ENCODE data around the gene OBP2A. TPM values are rescaled to one million over a fixed set of nuclear protein-coding genes. Genes with fewer than 3 reads are reported as not detected.

The OBP2A gene
- total RNA-seq, 2 donors from 2014 or later: not detected

- Mint-ChIP-seq H3K36me3 (no peaks in the 10 kb centered on the region), H3K27me3 (peaks cover 26% of the 10 kb centered on the region in 2 donors), H3K4me3 (no peak overlapping the region), H3K4me1 (ENCODE audit: low read depth in 2 of 2) (peaks cover 4 to 6% of the 10 kb centered on the region in 2 donors), H3K27ac (no peak overlapping the region), H3K9me3 (no peaks in the 10 kb centered on the region)
- no peak for ATAC-seq
- no peak for DNase-seq (ENCODE audit: low spot score)
These were observed 29.6 kb upstream of the OBP2A start for GRCh38 chr9:135516132-135516860.

- Mint-ChIP-seq H3K4me3 (no peak overlapping the region), H3K9me3 (no peaks in the 10 kb centered on the region), H3K27ac (no peak overlapping the region), H3K4me1 (ENCODE audit: low read depth in 2 of 2) (no peaks in the 10 kb centered on the region), H3K36me3 (no peaks in the 10 kb centered on the region), H3K27me3 (peaks cover 26% of the 10 kb centered on the region in 2 donors)
- ATAC-seq: no peak
- no peak for DNase-seq (ENCODE audit: low spot score)
These were observed 28.5 kb upstream of the OBP2A start for GRCh38 chr9:135517407-135517822.

- ATAC-seq: no peak
- Mint-ChIP-seq H3K27ac (no peak overlapping the region), H3K4me1 (ENCODE audit: low read depth in 2 of 2) (no peaks in the 10 kb centered on the region), H3K36me3 (no peaks in the 10 kb centered on the region), H3K4me3 (no peak overlapping the region), H3K9me3 (no peaks in the 10 kb centered on the region), H3K27me3 (peaks cover 26% of the 10 kb centered on the region in 2 donors)
- no peak for DNase-seq (ENCODE audit: low spot score)
These were observed 26.6 kb upstream of the OBP2A start for GRCh38 chr9:135519179-135519971.

- H3K9me3 Mint-ChIP-seq: no peaks in the 10 kb centered on the region
- no peak for ATAC-seq
- DNase-seq (ENCODE audit: low spot score): no peak
- no peaks in the 10 kb centered on the region for H3K36me3 Mint-ChIP-seq
- no peak within 1 kb of the TSS for H3K27ac Mint-ChIP-seq
- H3K27me3 Mint-ChIP-seq: peaks cover 26% of the 10 kb centered on the region in 2 donors
- H3K4me3 Mint-ChIP-seq: no peak within 1 kb of the TSS
- H3K4me1 Mint-ChIP-seq (ENCODE audit: low read depth in 2 of 2): no peaks in the 10 kb centered on the region
These were observed 24.9 kb upstream of the OBP2A start, which contains the start of gene LCN1 for GRCh38 chr9:135520916-135521607. TSS of gene LCN1 (plus strand) at chr9:135521440. CDS start at chr9:135521498, 58 bp downstream.

GRCh38 chr9:135521608-135522095 is 24.3 kb upstream of the OBP2A start:
- Mint-ChIP-seq H3K36me3 (no peaks in the 10 kb centered on the region), H3K27me3 (peaks cover 26% of the 10 kb centered on the region in 2 donors), H3K4me1 (ENCODE audit: low read depth in 2 of 2) (no peaks in the 10 kb centered on the region), H3K27ac (no peak overlapping the region), H3K4me3 (no peak overlapping the region), H3K9me3 (no peaks in the 10 kb centered on the region)
- DNase-seq (ENCODE audit: low spot score): no peak
- ATAC-seq: no peak

GRCh38 chr9:135522137-135522877 is 23.6 kb upstream of the OBP2A start:
- no peak for DNase-seq (ENCODE audit: low spot score)
- H3K9me3 Mint-ChIP-seq: no peaks in the 10 kb centered on the region
- H3K27me3 Mint-ChIP-seq: peaks cover 26% of the 10 kb centered on the region in 2 donors
- H3K27ac Mint-ChIP-seq: no peak overlapping the region
- H3K4me3 Mint-ChIP-seq: no peak overlapping the region
- no peaks in the 10 kb centered on the region for H3K36me3 Mint-ChIP-seq
- ATAC-seq: no peak
- H3K4me1 Mint-ChIP-seq (ENCODE audit: low read depth in 2 of 2): no peaks in the 10 kb centered on the region

- no peak overlapping the region for H3K27ac Mint-ChIP-seq
- no peaks in the 10 kb centered on the region for H3K36me3 Mint-ChIP-seq
- no peak for ATAC-seq
- H3K4me3 Mint-ChIP-seq: no peak overlapping the region
- no peaks in the 10 kb centered on the region for H3K9me3 Mint-ChIP-seq
- no peak for DNase-seq (ENCODE audit: low spot score)
- H3K4me1 Mint-ChIP-seq (ENCODE audit: low read depth in 2 of 2): no peaks in the 10 kb centered on the region
- peaks cover 23 to 25% of the 10 kb centered on the region in 2 donors for H3K27me3 Mint-ChIP-seq
These were observed 23.0 kb upstream of the OBP2A start for GRCh38 chr9:135522931-135523330.

GRCh38 chr9:135523521-135524129 is 22.3 kb upstream of the OBP2A start:
- DNase-seq (ENCODE audit: low spot score): no peak
- no peak for ATAC-seq
- peaks cover 17 to 18% of the 10 kb centered on the region in 2 donors for H3K27me3 Mint-ChIP-seq
- no peaks in the 10 kb centered on the region for H3K36me3 Mint-ChIP-seq
- no peaks in the 10 kb centered on the region for H3K4me1 Mint-ChIP-seq (ENCODE audit: low read depth in 2 of 2)
- no peak overlapping the region for H3K27ac Mint-ChIP-seq
- no peaks in the 10 kb centered on the region for H3K9me3 Mint-ChIP-seq
- H3K4me3 Mint-ChIP-seq: no peak overlapping the region

- Mint-ChIP-seq H3K27ac (no peak overlapping the region), H3K27me3 (peaks cover 14% of the 10 kb centered on the region in 2 donors), H3K4me3 (no peak overlapping the region), H3K4me1 (ENCODE audit: low read depth in 2 of 2) (peaks cover 0 to 4% of the 10 kb centered on the region in 2 donors), H3K36me3 (no peaks in the 10 kb centered on the region), H3K9me3 (no peaks in the 10 kb centered on the region)
- DNase-seq (ENCODE audit: low spot score): no peak
- no peak for ATAC-seq
These were observed 21.6 kb upstream of the OBP2A start for GRCh38 chr9:135524130-135524861.

GRCh38 chr9:135525241-135526088 is 20.5 kb upstream of the OBP2A start:
- DNase-seq (ENCODE audit: low spot score) (no peak), ATAC-seq (no peak)
- Mint-ChIP-seq H3K4me3 (no peak overlapping the region), H3K4me1 (ENCODE audit: low read depth in 2 of 2) (peaks cover 0 to 12% of the 10 kb centered on the region in 2 donors), H3K9me3 (no peaks in the 10 kb centered on the region), H3K36me3 (no peaks in the 10 kb centered on the region), H3K27ac (no peak overlapping the region), H3K27me3 (peaks cover 4 to 8% of the 10 kb centered on the region in 2 donors)

- Mint-ChIP-seq H3K9me3 (no peaks in the 10 kb centered on the region), H3K4me1 (ENCODE audit: low read depth in 2 of 2) (peaks cover 0 to 13% of the 10 kb centered on the region in 2 donors), H3K27ac (no peak overlapping the region), H3K27me3 (peaks cover under 1 to 5% of the 10 kb centered on the region in 2 donors), H3K36me3 (no peaks in the 10 kb centered on the region), H3K4me3 (no peak overlapping the region)
- DNase-seq (ENCODE audit: low spot score) (no peak), ATAC-seq (no peak)
These were observed 19.7 kb upstream of the OBP2A start for GRCh38 chr9:135526089-135526729.

All from natural killer cell treated with Interleukin-12 subunit alpha and Interleukin-12 subunit beta and Interleukin-15 and Interleukin-18, amount 100 ng/mL, for 72 hours (primary cell).